ENCODE results near the gene ERI3.

DNA sequence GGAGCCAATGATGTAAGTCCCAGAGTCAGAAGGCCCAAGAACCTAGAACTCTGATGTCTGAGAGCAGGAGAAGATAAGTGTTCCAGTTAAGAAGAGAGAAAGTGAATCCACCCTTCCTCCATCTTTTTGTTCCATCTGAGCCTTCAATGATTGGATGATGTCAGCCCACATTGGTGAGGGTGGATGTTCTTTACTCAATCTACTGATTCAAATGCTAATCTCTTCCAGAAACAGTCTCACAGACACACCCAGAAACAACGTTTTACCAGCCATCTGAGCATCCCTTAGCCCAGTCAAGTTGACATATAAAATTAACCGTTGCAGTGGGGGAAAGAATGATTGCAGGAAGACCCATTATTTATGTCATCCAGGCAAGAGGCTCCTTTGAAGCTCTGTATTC lies 33.5 kb upstream of the ERI3 start:
- TF ChIP-seq GATA2 (IDR thresholded peaks at IDR 0.05; ENCODE audit: low read depth, low read length): no peak
- TF ChIP-seq GATA3 (IDR thresholded peaks at IDR 0.05; ENCODE audit: low read depth, low read length): no peak

Measured in SH-SY5Y (cell line).